ENCODE results near the gene TBCEL. TPM values are rescaled to one million over a fixed set of nuclear protein-coding genes. Genes with fewer than 3 reads are reported as not detected.

TBCEL gene
- polyA plus RNA-seq, 1 donor (not counting 4 experiments of a cell fraction or from before 2014, with no cell fraction given), result 15.1 TPM

DNA sequence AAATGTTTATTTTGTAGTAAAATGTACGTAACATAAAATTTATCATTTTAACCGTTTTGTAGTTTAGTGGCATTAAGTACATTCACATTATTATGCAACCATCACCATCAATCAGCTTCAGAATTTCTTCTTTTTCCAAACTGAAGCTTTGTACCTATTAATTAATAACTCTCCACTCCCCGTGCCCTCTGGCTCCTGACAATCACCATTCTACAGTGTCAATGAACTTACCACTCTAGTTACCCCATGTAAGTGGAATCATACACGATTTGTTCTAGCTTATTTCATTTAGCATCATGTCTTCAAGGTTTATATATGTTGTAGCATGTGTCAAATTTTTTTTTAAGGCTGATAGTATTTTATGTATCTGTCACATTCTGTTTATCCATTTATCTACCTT is 9.7 kb downstream of the TBCEL start:
- FAIRE-seq (no peak), DNase-seq (ENCODE audit: low read depth, low spot score) (no peak)
- Histone ChIP-seq H3K79me2 (ENCODE audit: control insufficient read depth, insufficient read depth, low read length) (peaks cover 2% of the 10 kb centered on the region), H3K4me1 (ENCODE audit: control insufficient read depth, extremely low read depth, insufficient read depth, low read length) (no peaks in the 10 kb centered on the region), H3K9ac (ENCODE audit: control insufficient read depth, extremely low read depth, insufficient read depth, low read length) (no peak overlapping the region), H2AFZ (ENCODE audit: control insufficient read depth, low read length) (no peak overlapping the region), H3K4me2 (ENCODE audit: control insufficient read depth, extremely low read depth, insufficient read depth, low read depth, low read length) (no peak overlapping the region), H3K36me3 (ENCODE audit: control insufficient read depth in 2 of 2, extremely low read depth in 1 of 2, insufficient read depth in 2 of 2, low read length in 2 of 2) (no peaks in the 10 kb centered on the region), H3K9me1 (ENCODE audit: control insufficient read depth, extremely low read depth, insufficient read depth, low read length) (no peaks in the 10 kb centered on the region), H3K4me3 (ENCODE audit: control insufficient read depth in 2 of 3, extremely low read depth in 1 of 3, insufficient read depth in 2 of 3, low read depth in 1 of 3, low read length in 3 of 3) (no peak overlapping the region), H3K27ac (ENCODE audit: control insufficient read depth, insufficient read depth, low read length) (no peak overlapping the region), H4K20me1 (ENCODE audit: control insufficient read depth, extremely low read depth, insufficient read depth, low read length) (no peaks in the 10 kb centered on the region), H3K9me3 (ENCODE audit: control insufficient read depth, low read depth, low read length) (no peaks in the 10 kb centered on the region), H3K27me3 (ENCODE audit: control insufficient read depth, extremely low read depth, insufficient read depth, low read length) (no peaks in the 10 kb centered on the region)
- dilution Hi-C loops (cut with MboI; ENCODE audit: extremely low pct_ligation_motif_present, low sequenced_read_pairs), result no loop called here
- TF ChIP-seq EZH2 (IDR thresholded peaks at IDR 0.05; ENCODE audit: low read length), result no peak
- TF ChIP-seq, protein P1, sequence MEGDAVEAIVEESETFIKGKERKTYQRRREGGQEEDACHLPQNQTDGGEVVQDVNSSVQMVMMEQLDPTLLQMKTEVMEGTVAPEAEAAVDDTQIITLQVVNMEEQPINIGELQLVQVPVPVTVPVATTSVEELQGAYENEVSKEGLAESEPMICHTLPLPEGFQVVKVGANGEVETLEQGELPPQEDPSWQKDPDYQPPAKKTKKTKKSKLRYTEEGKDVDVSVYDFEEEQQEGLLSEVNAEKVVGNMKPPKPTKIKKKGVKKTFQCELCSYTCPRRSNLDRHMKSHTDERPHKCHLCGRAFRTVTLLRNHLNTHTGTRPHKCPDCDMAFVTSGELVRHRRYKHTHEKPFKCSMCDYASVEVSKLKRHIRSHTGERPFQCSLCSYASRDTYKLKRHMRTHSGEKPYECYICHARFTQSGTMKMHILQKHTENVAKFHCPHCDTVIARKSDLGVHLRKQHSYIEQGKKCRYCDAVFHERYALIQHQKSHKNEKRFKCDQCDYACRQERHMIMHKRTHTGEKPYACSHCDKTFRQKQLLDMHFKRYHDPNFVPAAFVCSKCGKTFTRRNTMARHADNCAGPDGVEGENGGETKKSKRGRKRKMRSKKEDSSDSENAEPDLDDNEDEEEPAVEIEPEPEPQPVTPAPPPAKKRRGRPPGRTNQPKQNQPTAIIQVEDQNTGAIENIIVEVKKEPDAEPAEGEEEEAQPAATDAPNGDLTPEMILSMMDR (optimal IDR thresholded peaks at IDR 0.05 in 1 of 3, IDR thresholded peaks at IDR 0.05 in 1 of 3, conservative IDR thresholded peaks at IDR 0.05 in 1 of 3; ENCODE audit: extremely low read depth in 1 of 3, insufficient read depth in 2 of 3, low read length in 3 of 3), result no peak

DNA sequence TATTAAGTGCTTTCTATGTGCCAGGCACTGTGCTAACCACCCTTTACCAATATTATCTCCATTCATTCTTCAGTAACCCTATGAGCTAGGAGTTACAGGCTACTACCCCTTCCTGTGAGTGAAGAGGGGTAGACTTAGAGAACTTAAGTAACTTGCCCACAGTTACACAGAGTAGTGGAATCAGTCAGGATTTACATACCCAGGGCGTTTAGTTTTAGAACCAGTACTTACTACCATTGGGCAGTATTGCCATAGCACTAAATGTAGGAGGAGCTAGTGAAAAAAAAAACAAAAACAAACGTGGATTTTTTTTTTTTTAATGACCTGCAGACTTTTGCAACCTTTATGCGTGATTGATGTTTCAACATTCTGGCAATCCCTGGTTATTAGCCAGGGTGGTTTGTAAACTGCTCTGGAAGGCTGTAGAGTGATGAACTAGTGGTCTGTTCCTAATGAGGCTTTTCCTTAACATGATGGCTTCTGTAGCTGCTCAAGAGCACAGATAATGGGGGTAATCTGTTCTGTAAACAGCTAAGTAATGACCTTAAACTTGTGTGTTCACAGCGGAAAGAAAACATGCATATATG is 11.4 kb downstream of the TBCEL start:
- Histone ChIP-seq H3K4me1 (ENCODE audit: control insufficient read depth, extremely low read depth, insufficient read depth, low read length) (no peaks in the 10 kb centered on the region), H3K4me3 (ENCODE audit: control insufficient read depth in 2 of 3, extremely low read depth in 1 of 3, insufficient read depth in 2 of 3, low read depth in 1 of 3, low read length in 3 of 3) (no peak overlapping the region), H2AFZ (ENCODE audit: control insufficient read depth, low read length) (no peak overlapping the region), H3K9me3 (ENCODE audit: control insufficient read depth, low read depth, low read length) (no peaks in the 10 kb centered on the region), H3K4me2 (ENCODE audit: control insufficient read depth, extremely low read depth, insufficient read depth, low read depth, low read length) (no peak overlapping the region), H3K79me2 (ENCODE audit: control insufficient read depth, insufficient read depth, low read length) (no peaks in the 10 kb centered on the region), H3K36me3 (ENCODE audit: control insufficient read depth in 2 of 2, extremely low read depth in 1 of 2, insufficient read depth in 2 of 2, low read length in 2 of 2) (no peaks in the 10 kb centered on the region), H3K27ac (ENCODE audit: control insufficient read depth, insufficient read depth, low read length) (no peak overlapping the region), H3K9me1 (ENCODE audit: control insufficient read depth, extremely low read depth, insufficient read depth, low read length) (no peaks in the 10 kb centered on the region), H3K27me3 (ENCODE audit: control insufficient read depth, extremely low read depth, insufficient read depth, low read length) (no peaks in the 10 kb centered on the region), H3K9ac (ENCODE audit: control insufficient read depth, extremely low read depth, insufficient read depth, low read length) (no peak overlapping the region), H4K20me1 (ENCODE audit: control insufficient read depth, extremely low read depth, insufficient read depth, low read length) (no peaks in the 10 kb centered on the region)
- TF ChIP-seq EZH2 (IDR thresholded peaks at IDR 0.05; ENCODE audit: low read length), result no peak
- TF ChIP-seq, protein P1 (optimal IDR thresholded peaks at IDR 0.05 in 1 of 3, IDR thresholded peaks at IDR 0.05 in 1 of 3, conservative IDR thresholded peaks at IDR 0.05 in 1 of 3; ENCODE audit: extremely low read depth in 1 of 3, insufficient read depth in 2 of 3, low read length in 3 of 3), result no peak
- dilution Hi-C loops (cut with MboI; ENCODE audit: extremely low pct_ligation_motif_present, low sequenced_read_pairs), result no loop called here
- no peak for FAIRE-seq
- DNase-seq (ENCODE audit: low read depth, low spot score), result no peak

All from keratinocyte (primary cell).